D721Med (cell line): Measurements from ENCODE around the gene TTC23.

Experiments used
- DNase-seq: peaks from one replicate; pipeline ENCODE4 v3.0.0; 2011; ENCODE audit warnings: low spot score; ENCODE audit not compliant: insufficient read length
- FAIRE-seq: peaks from 2 replicates; lab custom pipeline; 2011; peaks lifted over from hg19 to GRCh38; lab: Jason Lieb, UNC
- TF ChIP-seq, protein P1 (sequence below): IDR thresholded peaks from 2 replicates; pipeline ENCODE4 v1.5.1; 2012; ENCODE audit warnings: mild to moderate bottlenecking, control low read depth; ENCODE audit not compliant: insufficient read depth; ENCODE audit errors: missing control alignments

The TTC23 gene

DNA sequence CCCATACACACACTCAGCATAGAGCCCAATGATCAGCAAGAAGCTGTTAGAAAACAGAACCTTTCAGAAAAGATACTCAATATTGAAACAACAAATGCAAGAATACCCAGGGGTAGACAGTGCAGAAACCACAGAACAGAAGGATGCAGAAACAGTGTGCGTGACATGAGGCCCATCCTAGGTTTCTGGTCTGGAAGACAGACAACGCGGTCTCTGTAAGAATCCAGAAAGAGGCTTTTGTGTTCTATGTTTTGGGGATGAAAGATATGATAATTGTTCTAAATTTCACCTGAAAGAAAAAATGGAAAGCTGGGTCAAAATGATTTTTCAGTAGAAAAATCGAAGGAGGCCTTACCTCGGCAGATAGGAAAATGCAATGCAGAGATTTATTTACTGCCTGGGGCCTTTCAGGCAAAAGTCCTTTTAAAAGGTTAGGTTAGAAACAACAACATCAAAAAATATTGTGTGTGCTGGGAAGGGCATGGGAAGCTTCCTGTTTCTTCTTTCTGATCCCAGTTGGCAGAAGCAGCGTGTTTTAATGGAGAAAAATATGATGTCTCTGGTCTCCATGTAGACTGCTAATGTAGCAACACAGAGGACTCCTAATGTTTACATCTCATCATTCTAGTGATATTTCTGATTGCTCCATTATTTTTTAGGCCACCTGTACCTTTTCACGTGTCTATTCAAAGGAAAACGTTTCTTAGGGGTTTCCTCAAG is 127.5 kb downstream of the TTC23 start:
- FAIRE-seq (no peak), DNase-seq (no peak)
- TF ChIP-seq, protein P1, sequence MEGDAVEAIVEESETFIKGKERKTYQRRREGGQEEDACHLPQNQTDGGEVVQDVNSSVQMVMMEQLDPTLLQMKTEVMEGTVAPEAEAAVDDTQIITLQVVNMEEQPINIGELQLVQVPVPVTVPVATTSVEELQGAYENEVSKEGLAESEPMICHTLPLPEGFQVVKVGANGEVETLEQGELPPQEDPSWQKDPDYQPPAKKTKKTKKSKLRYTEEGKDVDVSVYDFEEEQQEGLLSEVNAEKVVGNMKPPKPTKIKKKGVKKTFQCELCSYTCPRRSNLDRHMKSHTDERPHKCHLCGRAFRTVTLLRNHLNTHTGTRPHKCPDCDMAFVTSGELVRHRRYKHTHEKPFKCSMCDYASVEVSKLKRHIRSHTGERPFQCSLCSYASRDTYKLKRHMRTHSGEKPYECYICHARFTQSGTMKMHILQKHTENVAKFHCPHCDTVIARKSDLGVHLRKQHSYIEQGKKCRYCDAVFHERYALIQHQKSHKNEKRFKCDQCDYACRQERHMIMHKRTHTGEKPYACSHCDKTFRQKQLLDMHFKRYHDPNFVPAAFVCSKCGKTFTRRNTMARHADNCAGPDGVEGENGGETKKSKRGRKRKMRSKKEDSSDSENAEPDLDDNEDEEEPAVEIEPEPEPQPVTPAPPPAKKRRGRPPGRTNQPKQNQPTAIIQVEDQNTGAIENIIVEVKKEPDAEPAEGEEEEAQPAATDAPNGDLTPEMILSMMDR = no peak

DNA sequence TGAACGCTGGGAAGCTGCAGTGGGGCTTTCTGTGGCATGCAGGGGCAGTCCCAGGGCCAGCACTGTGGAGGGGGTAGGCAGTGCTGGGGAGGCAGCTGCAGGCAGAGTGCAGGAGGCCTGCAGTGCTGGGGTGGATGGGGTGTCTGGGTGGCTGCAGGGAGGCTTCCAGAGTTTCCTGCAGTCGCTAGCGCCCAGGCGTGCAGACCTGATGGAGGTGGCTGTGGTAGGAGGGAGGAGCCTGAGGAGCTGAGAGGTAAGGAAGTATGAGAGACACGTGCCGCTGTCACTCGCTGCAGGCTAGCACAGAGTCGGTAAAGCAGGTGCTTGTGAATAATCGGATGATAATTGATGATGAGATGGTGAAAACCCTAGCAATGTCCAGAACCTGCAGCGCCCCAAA is 128.2 kb downstream of the TTC23 start:
- DNase-seq (no peak), FAIRE-seq (no peak)
- TF ChIP-seq, protein P1 = no peak

DNA sequence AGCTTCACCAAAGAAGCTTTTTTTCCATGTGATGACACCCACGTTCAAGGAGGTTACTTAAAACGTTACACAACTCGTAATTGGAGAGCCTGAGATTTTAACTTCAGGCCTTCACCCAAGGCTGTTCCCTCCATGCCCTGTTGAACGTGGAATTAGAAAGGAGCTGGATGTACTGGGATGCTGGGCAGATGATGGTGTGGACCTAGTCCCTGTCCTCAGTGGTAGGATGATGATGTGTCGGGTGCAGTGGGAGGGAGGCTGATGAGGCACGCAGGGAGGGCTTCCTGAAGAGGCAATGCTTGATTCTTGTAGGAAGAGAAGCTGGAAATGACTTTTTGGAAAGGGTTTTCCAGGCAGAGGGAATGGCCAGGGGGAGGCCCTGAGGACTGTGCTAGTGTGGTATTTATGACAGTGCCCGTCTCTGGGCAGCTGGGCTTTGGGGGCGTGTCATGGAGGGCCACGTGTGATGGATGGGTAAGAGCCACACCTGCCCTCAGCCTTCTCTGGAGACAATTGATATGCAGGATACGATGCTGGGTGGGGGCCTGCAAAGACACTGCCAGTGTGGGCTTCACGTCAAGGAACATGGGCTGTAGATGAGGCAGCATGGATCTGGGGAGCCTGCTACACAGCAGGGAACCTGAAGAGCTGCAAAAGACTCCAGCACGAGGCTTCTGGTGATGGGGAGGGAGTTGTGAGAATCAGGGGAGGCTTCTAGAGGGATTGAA is 129.2 kb downstream of the TTC23 start:
- FAIRE-seq (no peak), DNase-seq (no peak)
- TF ChIP-seq, protein P1 = no peak

DNA sequence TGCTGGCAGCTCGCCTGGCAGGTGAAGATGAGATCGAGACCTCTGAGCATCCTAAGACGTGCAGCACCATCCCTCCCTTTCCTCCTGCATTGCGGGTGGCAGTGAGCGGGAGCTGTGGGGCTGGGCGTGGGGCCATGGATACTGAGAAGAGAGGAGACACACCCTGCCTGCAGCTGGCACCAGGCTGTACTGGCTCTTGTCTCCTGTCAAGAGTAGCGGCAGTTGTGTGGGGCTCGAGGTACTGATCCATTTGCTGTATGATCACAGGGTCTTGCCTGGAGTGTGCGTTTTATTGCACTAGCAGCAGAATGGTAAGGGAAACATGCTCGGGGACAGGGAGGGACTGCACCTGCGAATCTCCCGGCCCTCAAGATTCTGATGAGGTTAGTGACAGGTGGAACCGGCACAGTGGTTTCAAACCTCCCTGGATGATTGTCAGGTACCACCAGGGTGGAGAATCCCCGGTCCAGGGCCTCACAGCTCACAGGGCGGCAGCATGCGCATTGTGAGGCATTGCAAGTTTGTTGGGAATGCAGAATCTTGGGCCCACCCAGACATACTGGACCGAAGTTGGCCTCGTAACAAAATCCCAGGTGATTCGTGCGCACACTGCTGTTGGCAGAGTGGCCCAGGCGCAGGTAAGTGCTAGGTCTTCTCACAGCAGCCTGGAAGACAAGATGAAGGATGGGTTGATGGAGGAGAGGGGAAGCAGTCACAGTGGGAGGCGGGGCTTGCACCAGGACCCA is 130.4 kb downstream of the TTC23 start:
- no peak for DNase-seq
- TF ChIP-seq, protein P1 = no peak
- FAIRE-seq = no peak

DNA sequence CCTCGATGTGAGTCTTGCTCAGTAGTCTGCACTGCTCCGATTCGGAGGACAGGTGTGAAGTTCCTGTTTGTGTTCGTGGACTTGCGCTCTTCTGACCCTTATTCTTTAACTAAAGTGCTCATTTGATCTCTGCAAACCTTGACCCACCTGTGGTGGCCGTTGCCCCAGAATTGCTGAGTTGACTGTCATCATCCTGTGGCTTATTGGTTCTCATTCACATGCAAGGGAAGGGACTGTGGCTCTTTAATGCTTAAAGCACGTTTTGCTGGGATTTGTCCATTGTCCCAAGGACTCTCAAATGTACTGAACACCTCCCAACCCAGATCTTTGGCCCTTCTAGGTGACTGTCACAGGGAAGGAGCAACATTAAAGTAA is 131.1 kb downstream of the TTC23 start:
- FAIRE-seq = no peak
- TF ChIP-seq, protein P1 = no peak
- DNase-seq = no peak

DNA sequence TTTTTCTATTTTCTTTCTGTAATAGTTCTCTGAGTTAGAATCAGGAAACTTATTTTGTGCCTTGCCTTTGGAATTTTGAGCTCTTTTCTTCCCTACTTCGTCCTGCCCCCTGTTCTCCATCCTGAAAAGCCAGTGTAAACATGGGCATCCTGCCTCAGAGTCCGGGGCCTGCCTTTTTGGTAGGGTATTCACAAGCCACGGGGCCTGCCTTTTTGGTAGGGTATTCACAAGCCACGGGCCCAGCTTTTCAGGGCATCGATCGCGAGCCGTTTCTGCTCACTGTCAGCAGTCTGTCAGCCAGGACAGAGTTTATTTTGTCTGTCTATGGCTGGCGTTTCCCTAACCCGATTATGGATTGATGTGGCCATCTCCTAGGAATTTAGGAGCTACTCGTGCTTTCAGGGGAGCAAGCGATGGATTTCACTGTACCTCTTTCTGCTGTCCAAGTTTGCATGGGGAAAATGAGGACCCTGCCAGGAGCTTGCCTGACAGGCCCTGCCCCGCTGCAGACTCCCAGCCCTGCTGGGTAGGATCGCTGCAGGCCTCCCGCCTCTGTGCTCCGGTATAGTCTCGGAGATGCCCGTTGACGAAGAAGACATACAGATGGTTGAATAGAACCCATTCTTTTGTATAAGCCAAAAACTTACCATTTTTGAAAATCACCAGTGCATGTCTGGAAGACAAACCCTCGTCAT is 131.7 kb downstream of the TTC23 start:
- no peak for DNase-seq
- no peak for FAIRE-seq
- TF ChIP-seq, protein P1 = no peak
